Left cardiac atrium (tissue), 4 donors: ENCODE measurements around the gene SCUBE1. TPM values are rescaled to one million over a fixed set of nuclear protein-coding genes. Genes with fewer than 3 reads are reported as not detected.
A peak's percentile ranks its signal among the peaks of the same experiment; 100 is the strongest.

Experiments
- ATAC-seq, 2 donors: fragments of 200-7000 bp; cut with Tn5 transposase; one replicate each; pipeline ENCODE4 v1.9.1; 2020; ENCODE audit warnings: mild to moderate bottlenecking in 2 of 2, moderate library complexity in 2 of 2
- DNase-seq: peaks from one replicate; pipeline ENCODE4 v3.0.0-alpha.2; 2020
- intact Hi-C, 2 donors: fragments of 100-400 bp; cut with DNase I; formaldehyde crosslinking; loops; one replicate each; pipeline versions ENCODE4 v1.14.1 to v1.15.1; 2022 to 2023
- total RNA-seq, 2 donors: library from RNA; stranded (reverse); fragmentation: NEBNext Ultra II Directional; extraction: Animal tissue kit (Norgen Biotek cat#: 25700); gene quantifications; one replicate each; pipeline ENCODE4 v1.2.1, GENCODE V29; 2021
- donor health status: DM: no; HTN: yes; CAD: no.
- donor health status: DM: no; HTN: yes; CAD: no; lungs with severe emphysema.
- donor health status: DM: yes; HTN: yes; CAD: no.
- donor health status: Dilated cardiomyopathy.

Gene SCUBE1
- total RNA-seq, 2 donors from 2014 or later = 0.97 to 3.3 TPM

DNA sequence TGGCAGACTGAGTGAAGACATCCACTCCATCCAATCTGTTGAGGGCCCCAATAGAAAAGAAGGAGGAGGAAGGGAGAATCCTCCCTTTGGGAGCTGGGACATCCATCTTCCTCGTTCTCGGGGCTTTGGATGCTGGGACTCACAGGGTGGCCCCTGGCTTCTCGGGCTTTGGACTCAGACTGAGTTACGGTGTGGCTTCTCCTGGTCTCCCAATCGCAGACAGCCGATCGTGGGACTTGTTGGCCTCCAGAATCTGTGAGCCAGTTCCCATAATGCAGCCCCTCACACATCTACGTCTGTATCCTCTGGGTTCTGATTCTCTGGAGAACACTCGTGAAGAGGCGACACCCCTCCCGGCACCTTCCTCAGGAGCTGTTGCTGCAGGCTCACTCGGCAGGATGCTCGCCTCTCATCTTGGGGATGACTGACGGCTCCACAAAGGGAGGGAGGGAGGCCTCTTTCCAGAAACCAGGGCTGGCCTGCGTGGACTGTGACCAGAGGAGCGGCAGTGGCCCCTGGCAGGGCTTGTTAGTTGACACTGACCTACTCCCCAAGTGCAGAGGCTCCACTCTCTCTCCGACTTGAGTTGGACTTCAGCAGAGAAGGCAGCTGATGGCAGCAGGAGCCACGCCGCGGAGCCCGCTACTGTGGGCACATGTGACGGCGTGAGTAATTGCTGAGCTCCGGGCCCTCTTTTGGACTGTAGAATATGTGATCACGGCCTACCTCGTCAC is 141.5 kb downstream of the SCUBE1 start:
- no peak for DNase-seq
- ATAC-seq = no peak
- intact Hi-C loops = no loop called here

DNA sequence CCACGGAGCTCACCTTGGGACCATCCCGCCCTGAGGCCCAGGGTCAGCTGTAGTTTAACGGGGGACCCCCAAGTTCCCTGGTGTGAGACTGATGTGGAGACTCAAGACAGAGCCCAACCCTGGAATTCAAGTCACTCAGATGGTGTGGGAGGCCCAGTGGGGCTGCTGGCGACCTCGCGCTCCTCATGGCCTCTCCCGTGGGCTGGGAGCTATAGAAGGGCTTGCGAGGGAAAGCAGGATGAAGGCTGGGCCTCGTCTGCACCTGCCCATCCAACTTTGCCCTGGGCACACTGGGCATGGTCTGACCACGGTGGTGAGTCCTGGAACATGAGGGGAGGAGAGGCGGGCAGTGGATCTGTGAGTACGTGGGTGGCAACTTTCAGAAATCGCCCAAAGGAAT is 142.6 kb downstream of the SCUBE1 start:
- DNase-seq = no peak
- intact Hi-C loops = no loop called here

GRCh38 chr22:43200031-43200430 is 143.1 kb downstream of the SCUBE1 start:
- no peak for ATAC-seq
- intact Hi-C loops = no loop called here
- DNase-seq = no peak

More for the DNA sequence above, 142.6 kb downstream of the SCUBE1 start:
- no peak for ATAC-seq

GRCh38 chr22:43199541-43199940 is 143.6 kb downstream of the SCUBE1 start:
- no peak for ATAC-seq
- DNase-seq = no peak
- intact Hi-C loops = no loop called here

- ATAC-seq = no peak
- intact Hi-C loops = no loop called here
Measured at GRCh38 chr22:43198936-43199335, 144.2 kb downstream of the SCUBE1 start.

GRCh38 chr22:43198126-43198525 is 145.0 kb downstream of the SCUBE1 start:
- intact Hi-C loops = no loop called here
- ATAC-seq (no peak), DNase-seq (no peak)

More at GRCh38 chr22:43198936-43199335, 144.2 kb downstream of the SCUBE1 start:
- no peak for DNase-seq

DNA sequence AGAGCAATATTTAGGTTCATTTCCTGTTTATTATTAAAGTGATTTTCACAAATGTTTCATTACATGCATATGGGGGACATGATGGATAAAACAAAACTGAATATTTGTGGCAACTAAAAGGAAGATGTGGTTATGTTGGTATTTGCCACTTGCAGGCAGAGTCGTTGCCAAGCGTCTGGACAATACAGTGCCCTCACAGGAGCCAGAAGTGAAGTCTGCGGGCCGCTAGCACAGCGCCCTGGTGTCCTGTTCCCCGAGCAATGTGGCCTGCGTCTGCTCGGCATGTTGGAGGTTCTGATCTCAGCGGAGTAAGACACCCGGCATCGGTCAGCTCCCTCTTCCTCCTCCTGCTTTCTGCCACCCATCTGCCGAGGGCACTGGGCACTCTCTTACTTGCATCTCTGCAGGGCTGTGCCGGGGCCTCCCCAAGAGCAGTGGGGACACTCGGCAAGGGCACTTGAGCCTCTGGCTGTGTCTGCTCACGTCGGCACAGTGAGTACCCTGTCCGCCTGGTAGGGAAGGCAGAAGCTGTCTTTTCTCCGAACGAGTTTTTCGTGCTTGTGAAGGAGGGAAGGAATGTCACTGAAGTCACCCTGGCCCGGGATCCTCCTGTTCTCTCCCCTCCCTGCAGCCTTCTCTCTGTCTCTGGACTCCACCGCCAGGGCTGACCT is 145.8 kb downstream of the SCUBE1 start:
- DNase-seq = no peak
- intact Hi-C loops = no loop called here
- peak in 1 of 2 donors; percentile 42 for ATAC-seq

DNA sequence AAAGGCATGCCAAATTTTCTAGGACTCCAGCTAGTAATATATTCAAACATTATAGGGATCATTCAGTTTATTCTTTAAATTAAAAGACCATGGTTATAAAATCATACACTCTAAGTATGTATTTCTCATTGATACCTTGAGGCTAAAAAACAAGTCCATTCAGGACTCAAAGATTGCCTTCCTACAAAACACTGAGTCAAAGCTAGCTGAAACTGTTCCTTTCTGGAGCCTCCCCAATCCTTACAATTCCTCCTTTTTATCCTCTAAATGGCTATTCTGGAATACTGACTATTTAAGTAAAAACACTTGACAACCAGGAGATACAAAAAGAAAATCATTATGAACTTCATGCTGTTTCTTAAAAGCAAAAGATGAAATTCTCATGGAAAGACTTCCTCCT is 151.3 kb downstream of the SCUBE1 start:
- intact Hi-C loops = no loop called here
- no peak for DNase-seq
- no peak for ATAC-seq

DNA sequence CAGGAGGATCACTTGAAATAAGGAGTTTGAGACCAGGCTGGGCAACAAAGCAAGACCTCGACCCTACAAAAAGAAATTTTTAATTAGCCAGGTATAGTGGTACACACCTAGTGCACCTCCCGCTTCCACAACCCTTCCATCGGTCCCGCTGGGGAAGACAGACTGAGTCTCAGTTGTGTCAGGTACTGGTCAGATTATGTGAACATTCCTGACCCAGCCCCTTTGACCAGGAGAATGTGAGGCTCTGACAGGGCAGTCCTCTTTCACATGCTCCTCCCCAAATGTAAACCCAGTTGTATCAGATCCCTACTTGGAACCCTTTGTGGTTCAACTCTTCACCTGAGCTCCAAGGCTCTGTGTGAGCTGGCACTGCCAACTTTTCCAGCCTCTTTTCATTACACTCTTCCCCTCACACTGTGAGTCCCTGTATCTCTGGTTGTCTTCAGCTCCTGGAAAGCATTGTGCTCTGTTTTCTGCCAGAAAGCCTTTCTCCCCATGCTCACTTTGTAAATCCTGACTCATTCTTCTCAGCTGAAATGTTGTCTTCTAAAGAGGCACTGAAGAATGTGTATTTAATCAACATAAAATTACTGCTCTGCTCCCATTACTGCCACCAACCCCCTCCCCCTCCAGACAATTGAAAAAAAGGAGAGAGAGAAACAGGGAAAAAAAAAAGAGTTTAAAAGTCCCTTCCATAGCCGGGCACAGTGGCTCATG is 154.2 kb downstream of the SCUBE1 start:
- ATAC-seq = no peak
- no peak for DNase-seq
- intact Hi-C loops = no loop called here

GRCh38 chr22:43187171-43188099 is 155.7 kb downstream of the SCUBE1 start:
- peak; percentile 92 to 96 for ATAC-seq
- intact Hi-C loops = no loop called here
- peak; percentile 97 for DNase-seq

DNA sequence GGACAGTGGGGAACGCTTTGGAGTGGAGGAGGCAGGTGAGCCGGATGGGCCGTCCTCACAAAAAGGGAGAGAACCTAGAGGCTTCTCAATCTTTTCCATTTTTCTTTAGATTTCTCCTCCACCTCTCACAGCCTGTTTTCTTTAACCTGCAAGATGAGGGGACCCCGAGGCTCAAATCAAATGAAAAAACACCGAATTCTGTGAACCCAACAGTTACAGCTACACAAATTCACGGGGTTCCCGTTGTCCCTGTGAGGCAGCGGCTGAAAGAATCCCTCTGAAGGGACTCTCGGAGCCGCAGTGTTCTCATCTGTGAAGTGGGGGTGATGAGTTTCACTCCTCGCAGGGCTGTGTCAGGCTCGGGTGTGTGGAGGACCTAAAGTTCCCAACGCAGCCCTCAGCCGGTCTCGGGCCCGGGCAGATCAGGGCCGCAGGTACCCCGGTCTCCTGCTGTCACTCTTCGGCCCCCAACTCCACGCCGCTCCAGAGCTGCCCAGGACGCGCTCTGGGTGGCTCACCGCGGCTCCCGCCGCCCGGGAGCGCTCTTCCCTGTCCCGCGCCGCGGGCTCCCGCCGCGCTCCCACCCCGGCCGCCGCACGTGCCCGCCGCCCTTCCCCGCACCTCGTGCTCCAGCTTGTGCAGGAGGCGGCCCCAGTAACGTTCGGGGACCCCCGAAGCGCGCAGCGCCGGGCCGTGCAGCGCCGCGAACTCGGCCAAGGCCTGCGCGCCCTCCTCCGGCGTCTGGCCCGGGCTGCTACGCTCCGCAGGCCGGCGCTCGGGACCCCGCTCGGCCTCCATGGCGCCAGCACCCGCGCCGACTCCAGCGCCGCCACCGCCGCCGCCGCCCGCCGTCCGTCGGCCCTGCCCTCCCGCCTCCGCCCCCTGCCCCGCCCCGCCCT is 156.7 kb downstream of the SCUBE1 start, which contains the start of gene TTLL12:
Gene TTLL12 (minus strand): TSS at position 863 of the 899 bp plus-strand sequence. CDS start 65 bp downstream, at position 798.
- DNase-seq (peak; percentile 49), ATAC-seq (peak; percentile 32 to 69)
- intact Hi-C loops = no loop called here

GRCh38 chr22:43185860-43186261 is 157.3 kb downstream of the SCUBE1 start:
- ATAC-seq (peak in 1 of 2 donors; percentile 3), DNase-seq (peak; percentile 65)
- intact Hi-C loops = no loop called here

GRCh38 chr22:43183496-43184277 is 159.5 kb downstream of the SCUBE1 start:
- DNase-seq = no peak

GRCh38 chr22:43182726-43183125 is 160.4 kb downstream of the SCUBE1 start:
- DNase-seq (no peak), ATAC-seq (no peak)
- intact Hi-C loops = no loop called here

More at GRCh38 chr22:43183496-43184277, 159.5 kb downstream of the SCUBE1 start:
- ATAC-seq = no peak
- intact Hi-C loops = no loop called here

GRCh38 chr22:43182118-43182517 is 161.1 kb downstream of the SCUBE1 start:
- ATAC-seq (no peak), DNase-seq (no peak)
- intact Hi-C loops = no loop called here

DNA sequence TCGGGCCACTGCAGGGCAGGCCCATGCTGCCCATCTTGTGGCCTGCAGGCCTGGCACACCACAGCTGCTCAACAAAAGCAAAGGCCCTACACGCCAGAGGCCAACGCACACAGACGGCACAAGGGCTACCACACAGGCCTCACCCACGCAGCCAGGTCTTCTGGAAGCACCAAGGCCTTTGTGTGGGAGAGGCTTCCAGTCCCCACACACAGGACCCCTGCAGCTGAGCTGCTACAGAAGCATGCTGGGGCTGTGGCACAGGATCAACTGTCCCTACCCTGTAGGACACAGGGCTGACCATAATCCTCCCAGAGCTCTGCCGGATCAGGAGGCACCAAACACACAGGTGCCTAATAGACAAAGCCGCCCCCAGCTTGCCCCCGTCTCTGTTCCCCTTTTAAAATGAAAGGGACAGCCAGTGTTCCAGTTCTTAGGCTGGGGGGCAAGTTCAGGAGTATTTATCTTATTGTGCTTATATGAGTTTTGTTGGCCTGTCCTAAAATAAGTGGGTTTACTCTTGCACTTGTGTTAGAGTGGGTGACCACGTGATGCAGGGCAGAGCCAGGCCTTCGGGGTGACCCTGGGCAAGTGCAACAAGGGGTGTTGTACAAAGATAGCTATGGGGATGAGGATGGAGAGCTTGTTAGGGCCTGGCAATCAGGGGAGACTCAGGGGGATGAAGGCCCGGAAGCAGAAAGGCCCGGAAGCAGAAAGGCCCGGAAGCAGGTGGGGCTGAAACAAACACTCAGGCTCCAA is 161.7 kb downstream of the SCUBE1 start:
- DNase-seq = no peak
- ATAC-seq = no peak
- intact Hi-C loops = no loop called here
